ENCODE results near the gene ZNF428.

DNA sequence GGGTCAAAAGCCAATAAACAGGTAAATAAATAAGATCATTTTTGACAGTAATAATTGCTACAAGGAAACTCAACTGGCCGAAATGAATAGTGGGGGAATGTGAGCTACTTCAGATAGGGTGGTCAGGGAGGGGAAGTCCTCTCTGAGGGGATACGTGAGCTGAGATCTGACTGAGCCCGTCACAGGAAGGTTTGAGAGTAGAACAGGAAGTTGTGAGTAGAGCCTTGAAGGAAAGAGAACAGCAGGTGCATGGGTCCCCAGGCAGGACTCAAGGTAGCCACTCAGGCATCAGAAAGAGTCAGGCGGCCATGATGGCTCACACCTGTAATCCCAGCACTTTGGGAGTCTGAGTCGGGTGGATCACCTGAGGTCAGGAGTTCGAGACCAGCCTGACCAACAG, 29.8 kb downstream of the ZNF428 start:
- TF ChIP-seq, protein P1, sequence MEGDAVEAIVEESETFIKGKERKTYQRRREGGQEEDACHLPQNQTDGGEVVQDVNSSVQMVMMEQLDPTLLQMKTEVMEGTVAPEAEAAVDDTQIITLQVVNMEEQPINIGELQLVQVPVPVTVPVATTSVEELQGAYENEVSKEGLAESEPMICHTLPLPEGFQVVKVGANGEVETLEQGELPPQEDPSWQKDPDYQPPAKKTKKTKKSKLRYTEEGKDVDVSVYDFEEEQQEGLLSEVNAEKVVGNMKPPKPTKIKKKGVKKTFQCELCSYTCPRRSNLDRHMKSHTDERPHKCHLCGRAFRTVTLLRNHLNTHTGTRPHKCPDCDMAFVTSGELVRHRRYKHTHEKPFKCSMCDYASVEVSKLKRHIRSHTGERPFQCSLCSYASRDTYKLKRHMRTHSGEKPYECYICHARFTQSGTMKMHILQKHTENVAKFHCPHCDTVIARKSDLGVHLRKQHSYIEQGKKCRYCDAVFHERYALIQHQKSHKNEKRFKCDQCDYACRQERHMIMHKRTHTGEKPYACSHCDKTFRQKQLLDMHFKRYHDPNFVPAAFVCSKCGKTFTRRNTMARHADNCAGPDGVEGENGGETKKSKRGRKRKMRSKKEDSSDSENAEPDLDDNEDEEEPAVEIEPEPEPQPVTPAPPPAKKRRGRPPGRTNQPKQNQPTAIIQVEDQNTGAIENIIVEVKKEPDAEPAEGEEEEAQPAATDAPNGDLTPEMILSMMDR (IDR thresholded peaks at IDR 0.05; ENCODE audit: insufficient read depth, low read length) = no peak
- TF ChIP-seq GABPA (IDR thresholded peaks at IDR 0.05; ENCODE audit: low read depth) = no peak
- TF ChIP-seq, protein P2, sequence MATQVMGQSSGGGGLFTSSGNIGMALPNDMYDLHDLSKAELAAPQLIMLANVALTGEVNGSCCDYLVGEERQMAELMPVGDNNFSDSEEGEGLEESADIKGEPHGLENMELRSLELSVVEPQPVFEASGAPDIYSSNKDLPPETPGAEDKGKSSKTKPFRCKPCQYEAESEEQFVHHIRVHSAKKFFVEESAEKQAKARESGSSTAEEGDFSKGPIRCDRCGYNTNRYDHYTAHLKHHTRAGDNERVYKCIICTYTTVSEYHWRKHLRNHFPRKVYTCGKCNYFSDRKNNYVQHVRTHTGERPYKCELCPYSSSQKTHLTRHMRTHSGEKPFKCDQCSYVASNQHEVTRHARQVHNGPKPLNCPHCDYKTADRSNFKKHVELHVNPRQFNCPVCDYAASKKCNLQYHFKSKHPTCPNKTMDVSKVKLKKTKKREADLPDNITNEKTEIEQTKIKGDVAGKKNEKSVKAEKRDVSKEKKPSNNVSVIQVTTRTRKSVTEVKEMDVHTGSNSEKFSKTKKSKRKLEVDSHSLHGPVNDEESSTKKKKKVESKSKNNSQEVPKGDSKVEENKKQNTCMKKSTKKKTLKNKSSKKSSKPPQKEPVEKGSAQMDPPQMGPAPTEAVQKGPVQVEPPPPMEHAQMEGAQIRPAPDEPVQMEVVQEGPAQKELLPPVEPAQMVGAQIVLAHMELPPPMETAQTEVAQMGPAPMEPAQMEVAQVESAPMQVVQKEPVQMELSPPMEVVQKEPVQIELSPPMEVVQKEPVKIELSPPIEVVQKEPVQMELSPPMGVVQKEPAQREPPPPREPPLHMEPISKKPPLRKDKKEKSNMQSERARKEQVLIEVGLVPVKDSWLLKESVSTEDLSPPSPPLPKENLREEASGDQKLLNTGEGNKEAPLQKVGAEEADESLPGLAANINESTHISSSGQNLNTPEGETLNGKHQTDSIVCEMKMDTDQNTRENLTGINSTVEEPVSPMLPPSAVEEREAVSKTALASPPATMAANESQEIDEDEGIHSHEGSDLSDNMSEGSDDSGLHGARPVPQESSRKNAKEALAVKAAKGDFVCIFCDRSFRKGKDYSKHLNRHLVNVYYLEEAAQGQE (IDR thresholded peaks at IDR 0.05; ENCODE audit: insufficient replicate concordance, low read depth) = no peak
- no peak for TF ChIP-seq POLR2AphosphoS5 (IDR thresholded peaks at IDR 0.05; ENCODE audit: low read depth)
- no peak for TF ChIP-seq SPI1 (IDR thresholded peaks at IDR 0.05; ENCODE audit: borderline replicate concordance, low read depth)
